Nephron (organoid): Measurements from ENCODE around the gene KATNIP.
"Not testable (repeated sequence)": the region's sequence is repeated elsewhere in the genome, so short reads cannot be mapped to it uniquely, and the experiment has no call there.

ENCODE experiments used
- H3K27ac Mint-ChIP-seq, 3 experiments: 2 replicates each; pipeline ENCODE4 v1.8.0; 2020; ENCODE audit warnings: mixed read lengths in 3 of 3, mild to moderate bottlenecking in 2 of 3, moderate library complexity in 1 of 3
- H3K27me3 Mint-ChIP-seq: 2 replicates; pipeline ENCODE4 v1.8.0; 2021; ENCODE audit warnings: low read depth, mild to moderate bottlenecking, moderate library complexity, mixed read lengths
- H3K36me3 Mint-ChIP-seq: 2 replicates; pipeline ENCODE4 v1.8.0; 2020; ENCODE audit warnings: low read depth, mixed read lengths
- H3K4me1 Mint-ChIP-seq: 2 replicates; pipeline ENCODE4 v1.8.0; 2020; ENCODE audit warnings: mixed read lengths
- H3K4me3 Mint-ChIP-seq, 3 experiments: 2 replicates each; pipeline ENCODE4 v1.8.0; 2020; ENCODE audit warnings: mild to moderate bottlenecking in 3 of 3, mixed read lengths in 3 of 3, moderate library complexity in 2 of 3
- H3K9me3 Mint-ChIP-seq: 2 replicates; pipeline ENCODE4 v1.8.0; 2020; ENCODE audit warnings: mixed read lengths
- CTCF ChIP-seq, 3 experiments: fragments of 200-600 bp; sonication (generic); IDR thresholded peaks; one replicate each; pipeline ENCODE4 v1.5.0; 2021; ENCODE audit warnings: antibody characterized with exemption in 3 of 3; ENCODE audit not compliant: unreplicated experiment in 3 of 3

Gene KATNIP

GRCh38 chr16:27566417-27566816 is 16.5 kb downstream of the KATNIP start:
- no peaks in the 10 kb centered on the region for H3K27me3 Mint-ChIP-seq
- TF ChIP-seq CTCF (IDR thresholded peaks at IDR 0.05; ENCODE audit: unreplicated experiment in 3 of 3): no peak
- no peak overlapping the region for H3K27ac Mint-ChIP-seq
- H3K36me3 Mint-ChIP-seq: no peaks in the 10 kb centered on the region
- no peaks in the 10 kb centered on the region for H3K9me3 Mint-ChIP-seq
- peaks cover 12% of the 10 kb centered on the region for H3K4me1 Mint-ChIP-seq
- no peak overlapping the region for H3K4me3 Mint-ChIP-seq

- Mint-ChIP-seq H3K4me3 (no peak overlapping the region), H3K36me3 (no peaks in the 10 kb centered on the region), H3K4me1 (peaks cover 27% of the 10 kb centered on the region), H3K27ac (no peak overlapping the region), H3K27me3 (no peaks in the 10 kb centered on the region), H3K9me3 (no peaks in the 10 kb centered on the region)
- TF ChIP-seq CTCF (IDR thresholded peaks at IDR 0.05; ENCODE audit: unreplicated experiment in 3 of 3): no peak
Measured at GRCh38 chr16:27568077-27568476, 18.1 kb downstream of the KATNIP start.

- not testable (repeated sequence) for H3K36me3 Mint-ChIP-seq, H3K4me3 Mint-ChIP-seq, H3K27me3 Mint-ChIP-seq, H3K9me3 Mint-ChIP-seq
- Mint-ChIP-seq H3K4me1 (peaks cover 28% of the 10 kb centered on the region), H3K27ac (peak overlapping the region in 1 of 3 experiments; percentile 26)
Measured at GRCh38 chr16:27570986-27571385, 21.0 kb downstream of the KATNIP start.

- TF ChIP-seq CTCF (IDR thresholded peaks at IDR 0.05; ENCODE audit: unreplicated experiment in 3 of 3): no peak
- Mint-ChIP-seq H3K4me3 (no peak overlapping the region), H3K4me1 (peaks cover 28% of the 10 kb centered on the region), H3K27me3 (no peaks in the 10 kb centered on the region), H3K27ac (peak overlapping the region; percentile 45 to 72 (median 61)), H3K9me3 (no peaks in the 10 kb centered on the region), H3K36me3 (peaks cover 6% of the 10 kb centered on the region)
Measured at GRCh38 chr16:27571433-27572326, 21.7 kb downstream of the KATNIP start.

GRCh38 chr16:27572711-27573110 is 22.8 kb downstream of the KATNIP start:
- Mint-ChIP-seq H3K4me1 (peaks cover 28% of the 10 kb centered on the region), H3K27ac (peak overlapping the region; percentile 45 to 72 (median 61)), H3K4me3 (peak overlapping the region in 1 of 3 experiments; percentile 28), H3K27me3 (no peaks in the 10 kb centered on the region), H3K9me3 (no peaks in the 10 kb centered on the region), H3K36me3 (peaks cover 6% of the 10 kb centered on the region)
- no peak for TF ChIP-seq CTCF (IDR thresholded peaks at IDR 0.05; ENCODE audit: unreplicated experiment in 3 of 3)

- TF ChIP-seq CTCF (IDR thresholded peaks at IDR 0.05; ENCODE audit: unreplicated experiment in 3 of 3): no peak
- Mint-ChIP-seq H3K27ac (no peak overlapping the region), H3K36me3 (peaks cover 7% of the 10 kb centered on the region), H3K4me1 (peaks cover 41% of the 10 kb centered on the region), H3K27me3 (no peaks in the 10 kb centered on the region), H3K9me3 (no peaks in the 10 kb centered on the region), H3K4me3 (no peak overlapping the region)
Measured at GRCh38 chr16:27576729-27577128, 26.8 kb downstream of the KATNIP start.
